HepG2 (cell line): ENCODE results near the gene LITAF. TPM values are rescaled to one million over a fixed set of nuclear protein-coding genes. Genes with fewer than 3 reads are reported as not detected.

Experiments
- ARID4A ChIP-seq: sonication (generic); formaldehyde crosslinking; IDR thresholded peaks from 2 replicates; pipeline ENCODE4 v1.5.0; 2020; ENCODE audit warnings: mild to moderate bottlenecking, missing genetic modification reagents, borderline replicate concordance
- ARNT ChIP-seq: fragments of 450-650 bp; IDR thresholded peaks from 2 replicates; pipeline ENCODE4 v1.6.1; 2017
- ARNTL ChIP-seq: sonication (generic); formaldehyde crosslinking; IDR thresholded peaks from 2 replicates; pipeline ENCODE4 v1.4.0; 2020; ENCODE audit warnings: mild to moderate bottlenecking, missing genetic modification reagents
- ATF3 ChIP-seq: sonication (generic); formaldehyde crosslinking; IDR thresholded peaks from 2 replicates; pipeline ENCODE4 v1.4.0; 2020; ENCODE audit warnings: missing genetic modification reagents
- CBX2 ChIP-seq, 2 experiments: fragments of 200-600 bp in 1 of 2; sonication (generic); formaldehyde crosslinking in 1 of 2; IDR thresholded peaks; 2 replicates each; pipeline versions ENCODE4 v1.7.0 to v1.8.1; 2018 to 2022; ENCODE audit warnings: low read depth in 2 of 2, low read length in 1 of 2, mild to moderate bottlenecking in 1 of 2, missing genetic modification reagents in 1 of 2
- CENPX ChIP-seq: sonication (generic); formaldehyde crosslinking; IDR thresholded peaks from 2 replicates; pipeline ENCODE4 v1.9.0; 2021; ENCODE audit warnings: mild to moderate bottlenecking, missing genetic modification reagents, moderate library complexity
- EP300 ChIP-seq, 3 experiments: sonication (generic) in 1 of 3; formaldehyde crosslinking in 1 of 3; IDR thresholded peaks; 2 replicates each; pipeline versions ENCODE4 v1.5.1 to v1.6.1; 2011 to 2020; ENCODE audit warnings: low read depth in 2 of 3, low read length in 2 of 3, borderline replicate concordance in 1 of 3, improper control_type of control experiment in 1 of 3, mild to moderate bottlenecking in 1 of 3, missing genetic modification reagents in 1 of 3, moderate library complexity in 1 of 3
- FOXP1 ChIP-seq, 2 experiments: fragments of 450-650 bp in 1 of 2; IDR thresholded peaks; 2 replicates each; pipeline ENCODE4 v1.6.1; 2017 to 2018; ENCODE audit warnings: antibody characterized with exemption in 1 of 2
- FOXP4 ChIP-seq: sonication (generic); formaldehyde crosslinking; IDR thresholded peaks from 2 replicates; pipeline ENCODE4 v1.4.0; 2020; ENCODE audit warnings: missing genetic modification reagents
- KDM2A ChIP-seq: sonication (generic); formaldehyde crosslinking; IDR thresholded peaks from 2 replicates; pipeline ENCODE4 v1.4.0; 2020; ENCODE audit warnings: low read depth, missing genetic modification reagents, borderline replicate concordance
- LCORL ChIP-seq, 2 experiments: fragments of 450-650 bp in 1 of 2; sonication (generic) in 1 of 2; formaldehyde crosslinking in 1 of 2; IDR thresholded peaks; 2 replicates each; pipeline versions ENCODE4 v1.5.0 to v1.6.1; 2017 to 2020; ENCODE audit warnings: antibody characterized with exemption in 1 of 2, missing genetic modification reagents in 1 of 2
- MEF2D ChIP-seq: sonication (generic); formaldehyde crosslinking; IDR thresholded peaks from 2 replicates; pipeline ENCODE4 v1.5.1; 2020; ENCODE audit warnings: mild to moderate bottlenecking, missing genetic modification reagents
- MTF1 ChIP-seq: sonication (generic); formaldehyde crosslinking; IDR thresholded peaks from 2 replicates; pipeline ENCODE4 v1.5.0; 2020; ENCODE audit warnings: missing genetic modification reagents
- MXI1 ChIP-seq: IDR thresholded peaks from 3 replicates; pipeline ENCODE4 v1.6.1; 2012; ENCODE audit warnings: low read depth, low read length, inconsistent platforms, borderline replicate concordance
- NRL ChIP-seq: sonication (generic); formaldehyde crosslinking; IDR thresholded peaks from 2 replicates; pipeline ENCODE4 v1.5.0; 2020; ENCODE audit warnings: missing genetic modification reagents, mild to moderate bottlenecking, moderate library complexity, borderline replicate concordance
- POGZ ChIP-seq: sonication (generic); formaldehyde crosslinking; IDR thresholded peaks from 2 replicates; pipeline ENCODE4 v1.4.0; 2020; ENCODE audit warnings: mild to moderate bottlenecking, missing genetic modification reagents
- POLR2G ChIP-seq: fragments of 200-400 bp; formaldehyde crosslinking; IDR thresholded peaks from 2 replicates; pipeline ENCODE4 v1.6.1; 2018; ENCODE audit warnings: mild to moderate bottlenecking, low read depth, low read length, moderate library complexity
- SPEN ChIP-seq: sonication (generic); formaldehyde crosslinking; IDR thresholded peaks from 2 replicates; pipeline ENCODE4 v1.5.1; 2020; ENCODE audit warnings: low read depth, mild to moderate bottlenecking, missing genetic modification reagents
- ZFP62 ChIP-seq: sonication (generic); formaldehyde crosslinking; IDR thresholded peaks from 2 replicates; pipeline ENCODE4 v1.4.0; 2020; ENCODE audit warnings: missing genetic modification reagents
- ZKSCAN5 ChIP-seq: sonication (generic); formaldehyde crosslinking; IDR thresholded peaks from 2 replicates; pipeline ENCODE4 v1.5.1; 2020; ENCODE audit warnings: mild to moderate bottlenecking, missing genetic modification reagents
- ZNF12 ChIP-seq: sonication (generic); formaldehyde crosslinking; IDR thresholded peaks from 2 replicates; pipeline ENCODE4 v1.5.0; 2020; ENCODE audit warnings: missing genetic modification reagents
- ZNF776 ChIP-seq: sonication (generic); formaldehyde crosslinking; IDR thresholded peaks from 2 replicates; pipeline ENCODE4 v1.4.0; 2020; ENCODE audit warnings: mild to moderate bottlenecking, missing genetic modification reagents
- ZNF841 ChIP-seq: sonication (generic); formaldehyde crosslinking; IDR thresholded peaks from 2 replicates; pipeline ENCODE4 v1.8.1; 2023; ENCODE audit warnings: missing genetic modification reagents, borderline replicate concordance
- polyA plus RNA-seq, 8 experiments: library from polyadenylated mRNA; depleted of rRNA in 3 of 8; stranded (reverse) in 7 of 8; unstranded in 1 of 8; fragments of >200 nt; fragmentation: Illumina TruSeq in 4 of 8; extraction: Trizol in 4 of 8; gene quantifications; 2 replicates each; pipeline versions ENCODE4 v1.2.1 to v1.2.3, GENCODE V29; 2011 to 2016; ENCODE audit warnings: low read depth in 4 of 8, missing spikeins in 1 of 8, mixed read lengths in 1 of 8; ENCODE audit not compliant: insufficient read depth in 1 of 8
- total RNA-seq, 5 experiments: library from RNA; depleted of rRNA; stranded (reverse); fragments of >200 nt; fragmentation: Illumina TruSeq; extraction: Trizol; gene quantifications; 2 replicates each; pipeline ENCODE4 v1.2.3, GENCODE V29; 2016; ENCODE audit warnings: low read depth in 1 of 5

Gene LITAF
- total and polyA plus RNA-seq, 2 of the 13 experiments (the other 11 are each of a cell fraction or from before 2014, with no cell fraction given), result 80.1 to 141 TPM

GRCh38 chr16:11611871-11612664 is 25.3 kb upstream of the LITAF start (continued):
- TF ChIP-seq LCORL (IDR thresholded peaks at IDR 0.05), result no peak
- peak; percentile 98 for TF ChIP-seq LCORL (CRISPR knock-in tag; IDR thresholded peaks at IDR 0.05)
- TF ChIP-seq ZNF841 (CRISPR knock-in tag), result no peak
- peak; percentile 98 for TF ChIP-seq NRL
- TF ChIP-seq EP300 (IDR thresholded peaks at IDR 0.05; ENCODE audit: low read depth in 2 of 2, low read length in 2 of 2), result peak; percentile 78 to 79; a peak in 1 of 4 replicates
- TF ChIP-seq EP300 (CRISPR knock-in tag; IDR thresholded peaks at IDR 0.05; ENCODE audit: borderline replicate concordance), result peak; percentile 94
- no peak for TF ChIP-seq FOXP1 (IDR thresholded peaks at IDR 0.05)
- TF ChIP-seq FOXP1 (CRISPR knock-in tag; IDR thresholded peaks at IDR 0.05), result peak; percentile 77
- peak; percentile 88 for TF ChIP-seq SPEN
- TF ChIP-seq ZKSCAN5 (CRISPR knock-in tag), result no peak
- TF ChIP-seq CENPX (CRISPR knock-in tag), result no peak
- peak; percentile 90 for TF ChIP-seq ARID4A (CRISPR knock-in tag)
- TF ChIP-seq FOXP4 (CRISPR knock-in tag), result peak; percentile 87
- peak; percentile 92 for TF ChIP-seq KDM2A (CRISPR knock-in tag)
- TF ChIP-seq ARNTL (CRISPR knock-in tag), result peak; percentile 94
- TF ChIP-seq ZNF12 (CRISPR knock-in tag), result peak; percentile 79
- peak; percentile 83 for TF ChIP-seq MEF2D (CRISPR knock-in tag)
- peak; percentile 34; the same call in 1 of the 2 replicates for TF ChIP-seq ATF3
- TF ChIP-seq MTF1, result peak; percentile 61; the same call in 1 of the 2 replicates
- no peak; the same call in 1 of the 2 replicates for TF ChIP-seq POGZ (CRISPR knock-in tag)
- no peak for TF ChIP-seq POLR2G
- TF ChIP-seq MXI1, result no peak; the same call in 2 of the 3 replicates
- TF ChIP-seq ARNT, result no peak
- TF ChIP-seq CBX2 (IDR thresholded peaks at IDR 0.05; ENCODE audit: low read depth, low read length), result no peak
- no peak for TF ChIP-seq CBX2 (CRISPR knock-in tag; IDR thresholded peaks at IDR 0.05; ENCODE audit: low read depth)
- TF ChIP-seq ZFP62 (CRISPR knock-in tag), result no peak
- 0 out of 2 replicates have a peak, but pooled peaks have one; percentile 4 for TF ChIP-seq ZNF776 (CRISPR knock-in tag)
